K562 (cell line): ENCODE data around the gene CACNG5. TPM values are rescaled to one million over a fixed set of nuclear protein-coding genes. Genes with fewer than 3 reads are reported as not detected.

Experiments used
- ATAC-seq: fragments of 200-7000 bp; cut with Tn5 transposase; 3 replicates; pipeline ENCODE4 v1.9.1; 2020; ENCODE audit warnings: moderate library complexity
- BruUV-seq: library from RNA; stranded (reverse); fragments of 400-500 nt; replicated peaks from 2 replicates; lab custom pipeline; 2021; lab: Mats Ljungman, UMichigan
- CTCF ChIA-PET: fragments of 300-600 bp; formaldehyde crosslinking; extraction: SDS; loops from one replicate; lab custom pipeline; 2021; ENCODE audit warnings: low intra/inter-chr PET ratio; lab: Yijun Ruan, JAX
- POLR2A ChIA-PET: fragments of 300-600, 350-650 bp; sonication (Branson Sonifier 250); formaldehyde crosslinking; extraction: SDS; loops from one replicate; lab custom pipeline; 2021; ENCODE audit warnings: antibody characterized with exemption, inconsistent platforms; lab: Yijun Ruan, JAX
- DNase-seq, 4 experiments: peaks; one replicate each; pipeline versions ENCODE4 v3.0.0 to v3.0.0-alpha.2; 2011 to 2018; ENCODE audit warnings: low spot score in 3 of 4, mixed read lengths in 3 of 4; ENCODE audit errors: extremely low read depth in 1 of 4
- FAIRE-seq: peaks from 2 replicates; lab custom pipeline; 2011; peaks lifted over from hg19 to GRCh38; lab: Jason Lieb, UNC
- H2AFZ ChIP-seq: 2 replicates; pipeline ENCODE4 v1.6.0; 2011; ENCODE audit warnings: low read depth, low read length, control low read depth, inconsistent platforms
- H3K27ac ChIP-seq: fragments of 200-600 bp; 3 replicates; pipeline ENCODE4 v1.8.0; 2011; ENCODE audit warnings: low read depth, mild to moderate bottlenecking, control low read depth, inconsistent platforms, low read length, moderate library complexity, mixed read lengths; ENCODE audit errors: extremely low read depth
- H3K27me3 ChIP-seq, 2 experiments: fragments of 300-600 bp in 1 of 2; 2 replicates in 1 of 2; 3 replicates in 1 of 2; pipeline versions ENCODE4 v1.6.0 to v1.8.0; 2011; ENCODE audit warnings: inconsistent platforms in 2 of 2, low read length in 2 of 2, mild to moderate bottlenecking in 1 of 2, mixed read lengths in 1 of 2, moderate library complexity in 1 of 2; ENCODE audit not compliant: control insufficient read depth in 2 of 2, insufficient read depth in 2 of 2
- H3K36me3 ChIP-seq: fragments of 300-600 bp; 3 replicates; pipeline ENCODE4 v1.8.0; 2011; ENCODE audit warnings: mild to moderate bottlenecking, low read length, inconsistent platforms; ENCODE audit not compliant: control insufficient read depth, insufficient read depth
- H3K4me1 ChIP-seq, 2 experiments: fragments of 200-600 bp in 1 of 2; replicated peaks in 1 of 2; 2 replicates in 1 of 2; 3 replicates in 1 of 2; pipeline versions ENCODE4 v1.5.1 to v1.8.0; 2011; ENCODE audit warnings: inconsistent platforms in 2 of 2, low read length in 2 of 2, mild to moderate bottlenecking in 1 of 2, mixed read lengths in 1 of 2, moderate library complexity in 1 of 2; ENCODE audit not compliant: control insufficient read depth in 2 of 2, insufficient read depth in 2 of 2
- H3K4me2 ChIP-seq: 2 replicates; pipeline ENCODE4 v1.6.1; 2011; ENCODE audit warnings: low read length, control low read depth, inconsistent platforms, mixed read lengths; ENCODE audit not compliant: insufficient read depth
- H3K4me3 ChIP-seq: fragments of 200-600 bp; sonication (generic), shearing (Covaris generic); 2 replicates; pipeline ENCODE4 v1.5.1; 2016; ENCODE audit warnings: control low read depth, inconsistent platforms
- H3K79me2 ChIP-seq: fragments of 200-600 bp; 3 replicates; pipeline ENCODE4 v1.8.0; 2011; ENCODE audit warnings: low read length, inconsistent platforms; ENCODE audit not compliant: control insufficient read depth, insufficient read depth
- H3K9ac ChIP-seq, 2 experiments: 2 replicates each; pipeline versions ENCODE4 v1.6.0 to v1.6.1; 2011; ENCODE audit warnings: low read depth in 2 of 2, low read length in 2 of 2, control low read depth in 1 of 2, inconsistent platforms in 1 of 2, mild to moderate bottlenecking in 1 of 2, mixed read lengths in 1 of 2; ENCODE audit not compliant: insufficient read depth in 1 of 2
- H3K9me1 ChIP-seq: one replicate; pipeline ENCODE4 v1.6.0; 2011; ENCODE audit warnings: inconsistent platforms, mild to moderate bottlenecking, low read length, moderate library complexity; ENCODE audit not compliant: control insufficient read depth, insufficient read depth
- H3K9me3 ChIP-seq: replicated peaks from 2 replicates; pipeline ENCODE4 v1.5.1; 2011; ENCODE audit warnings: low read depth, low read length, inconsistent platforms; ENCODE audit not compliant: control insufficient read depth, insufficient read depth
- H4K20me1 ChIP-seq: replicated peaks from 2 replicates; pipeline ENCODE4 v1.6.1; 2011; ENCODE audit warnings: low read length, inconsistent platforms, mixed read lengths; ENCODE audit not compliant: control insufficient read depth, insufficient read depth
- CCNT2 ChIP-seq: IDR thresholded peaks from 2 replicates; pipeline ENCODE4 v1.6.1; 2011; ENCODE audit warnings: borderline replicate concordance, low read depth, mild to moderate bottlenecking, moderate library complexity, mixed read lengths, low read length; ENCODE audit not compliant: insufficient read length; ENCODE audit errors: extremely low read depth
- HOXB6 ChIP-seq: fragments of 250-450 bp; sonication (Bioruptor Pico); IDR thresholded peaks from 2 replicates; pipeline ENCODE4 v1.5.1; 2022; ENCODE audit warnings: mild to moderate bottlenecking, borderline replicate concordance
- NCOA6 ChIP-seq: fragments of 450-650 bp; IDR thresholded peaks from 2 replicates; pipeline ENCODE4 v1.6.1; 2017; ENCODE audit warnings: mild to moderate bottlenecking
- POLR2B ChIP-seq: fragments of 450-650 bp; IDR thresholded peaks from 2 replicates; pipeline ENCODE4 v1.6.1; 2018; ENCODE audit warnings: low read depth; ENCODE audit not compliant: partially characterized antibody
- WHSC1 ChIP-seq: IDR thresholded peaks from one replicate; pipeline ENCODE4 v1.6.1; 2012; ENCODE audit warnings: low read length, control low read depth, inconsistent platforms
- ZNF23 ChIP-seq: fragments of 250-450 bp; sonication (Bioruptor Pico); IDR thresholded peaks from 2 replicates; pipeline ENCODE4 v1.4.0; 2020; ENCODE audit warnings: mild to moderate bottlenecking
- ZNF41 ChIP-seq: fragments of 250-450 bp; sonication (Bioruptor Pico); conservative IDR thresholded peaks from 2 replicates; pipeline ENCODE4 v1.4.0; 2020; ENCODE audit warnings: mild to moderate bottlenecking
- ZNF830 ChIP-seq: fragments of 250-450 bp; sonication (Bioruptor Pico); IDR thresholded peaks from 2 replicates; pipeline ENCODE4 v1.5.0; 2021; ENCODE audit warnings: mild to moderate bottlenecking
- WGBS: fragments of 100-300 bp; shearing (Covaris generic); methylation state at CpG from one replicate; pipeline ENCODE4 v1.1.6; 2016; ENCODE audit warnings: low coverage, mixed read lengths; ENCODE audit not compliant: insufficient coverage; ENCODE audit errors: missing lambda C conversion rate; 5-methylcytosine and 5-hydroxymethylcytosine counted together
- in situ Hi-C: fragments of 300-500 bp; cut with MboI; formaldehyde crosslinking; loops from 4 replicates; pipeline ENCODE4 v1.15.0; 2018; ENCODE audit warnings: inconsistent platforms, mixed read lengths
- intact Hi-C: fragments of 100-400 bp; cut with micrococcal nuclease; formaldehyde crosslinking; loops from 2 replicates; pipeline ENCODE4 v1.14.2; 2022
- polyA plus RNA-seq, 8 experiments: library from polyadenylated mRNA; depleted of rRNA in 4 of 8; stranded (reverse) in 5 of 8; unstranded in 3 of 8; fragments of >200 nt; fragmentation: Nextera tagmentation in 2 of 8; fragmentation: Illumina TruSeq in 1 of 8; extraction: Ambion mirVana in 2 of 8; extraction: Trizol in 1 of 8; gene quantifications; 2 replicates each; pipeline versions ENCODE4 v1.2.1 to v1.2.3, GENCODE V29; 2011 to 2014; ENCODE audit warnings: inconsistent platforms in 1 of 8, missing spikeins in 1 of 8
- total RNA-seq, 7 experiments: library from RNA; depleted of rRNA in 6 of 7; stranded (reverse); fragments of >200 nt in 6 of 7; fragmentation: Illumina TruSeq in 2 of 7; extraction: Trizol in 2 of 7; gene quantifications; 2 replicates each; pipeline versions ENCODE4 v1.2.1 to v1.2.3, GENCODE V29; 2011 to 2021; ENCODE audit warnings: low replicate concordance in 1 of 7

Gene CACNG5
- total and polyA plus RNA-seq, 9 of the 15 experiments (the other 6 are each of a cell fraction or from before 2014, with no cell fraction given) = not detected

GRCh38 chr17:66849032-66849655 is 14.2 kb downstream of the CACNG5 start:
- Histone ChIP-seq H3K27me3 (peaks cover 0 to 3% of the 10 kb centered on the region in 2 experiments; a peak in 3 of 5 replicates), H3K9me3 (no peaks in the 10 kb centered on the region), H3K9ac (no peak overlapping the region), H3K4me1 (no peaks in the 10 kb centered on the region), H3K36me3 (no peaks in the 10 kb centered on the region), H3K4me3 (no peak overlapping the region), H3K4me2 (no peak overlapping the region), H3K9me1 (no peaks in the 10 kb centered on the region), H3K79me2 (no peaks in the 10 kb centered on the region), H3K27ac (no peak overlapping the region), H4K20me1 (no peaks in the 10 kb centered on the region), H2AFZ (no peak overlapping the region)
- DNase-seq = no peak
- 3% methylated on average over 9 of the region's 14 CpGs for WGBS
- TF ChIP-seq CCNT2 (no peak), ZNF41 (CRISPR knock-in tag) (no peak), WHSC1 (no peak), ZNF830 (no peak), HOXB6 (CRISPR knock-in tag) (no peak), POLR2B (no peak), NCOA6 (no peak), ZNF23 (CRISPR knock-in tag) (no peak)
- intact Hi-C loops (no loop called here), in situ Hi-C loops (no loop called here)
- FAIRE-seq = no peak
- POLR2A ChIA-PET = no interaction called here
- BruUV-seq = no TSS peak
- CTCF ChIA-PET = no interaction called here
- ATAC-seq = no peak
